ENCODE results near the gene ACOT8. TPM values are rescaled to one million over a fixed set of nuclear protein-coding genes. Genes with fewer than 3 reads are reported as not detected.

Gene ACOT8
- total and polyA plus RNA-seq, 12 donors = 33.7 to 134 (median 62.5) TPM

DNA sequence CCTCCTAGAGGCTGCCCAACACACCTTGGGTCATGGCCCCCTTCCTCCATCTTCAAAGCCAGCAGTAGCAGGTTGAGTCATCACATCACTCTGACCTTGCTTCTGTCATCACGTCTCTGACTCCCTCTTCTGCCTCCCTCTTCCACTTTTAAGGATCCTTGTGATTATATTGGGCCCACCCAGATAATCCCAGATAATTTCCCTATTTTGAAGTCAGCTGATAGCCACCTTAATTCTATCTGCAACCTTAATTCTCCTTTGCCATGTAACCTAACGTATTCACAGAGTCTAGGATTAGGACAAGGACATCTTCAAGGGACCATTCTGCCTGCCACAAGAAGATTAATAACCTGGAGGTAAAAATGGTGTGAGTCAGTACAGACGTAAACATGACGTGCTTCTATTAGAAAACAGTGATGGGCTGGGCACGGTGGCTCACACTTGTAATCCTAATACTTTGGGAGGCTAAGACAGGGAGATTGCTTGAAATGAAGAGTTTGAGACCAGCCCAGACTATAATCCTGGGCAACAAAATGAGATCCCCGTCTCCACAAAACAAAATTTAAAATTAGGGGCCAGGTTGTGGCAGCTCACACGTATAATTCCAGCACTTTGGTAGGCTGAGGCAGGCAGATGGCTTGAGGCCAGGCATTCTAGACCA is 3.5 kb upstream of the ACOT8 start:
- no peak for TF ChIP-seq POLR2A (IDR thresholded peaks at IDR 0.05)
- TF ChIP-seq, protein P1, sequence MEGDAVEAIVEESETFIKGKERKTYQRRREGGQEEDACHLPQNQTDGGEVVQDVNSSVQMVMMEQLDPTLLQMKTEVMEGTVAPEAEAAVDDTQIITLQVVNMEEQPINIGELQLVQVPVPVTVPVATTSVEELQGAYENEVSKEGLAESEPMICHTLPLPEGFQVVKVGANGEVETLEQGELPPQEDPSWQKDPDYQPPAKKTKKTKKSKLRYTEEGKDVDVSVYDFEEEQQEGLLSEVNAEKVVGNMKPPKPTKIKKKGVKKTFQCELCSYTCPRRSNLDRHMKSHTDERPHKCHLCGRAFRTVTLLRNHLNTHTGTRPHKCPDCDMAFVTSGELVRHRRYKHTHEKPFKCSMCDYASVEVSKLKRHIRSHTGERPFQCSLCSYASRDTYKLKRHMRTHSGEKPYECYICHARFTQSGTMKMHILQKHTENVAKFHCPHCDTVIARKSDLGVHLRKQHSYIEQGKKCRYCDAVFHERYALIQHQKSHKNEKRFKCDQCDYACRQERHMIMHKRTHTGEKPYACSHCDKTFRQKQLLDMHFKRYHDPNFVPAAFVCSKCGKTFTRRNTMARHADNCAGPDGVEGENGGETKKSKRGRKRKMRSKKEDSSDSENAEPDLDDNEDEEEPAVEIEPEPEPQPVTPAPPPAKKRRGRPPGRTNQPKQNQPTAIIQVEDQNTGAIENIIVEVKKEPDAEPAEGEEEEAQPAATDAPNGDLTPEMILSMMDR (IDR thresholded peaks at IDR 0.05) = no peak
- WGBS, 4 donors = 42 to 46% (median 42%) methylated on average over 7 of the region's 7 CpGs
- peak overlapping the region in 4 of 5 donors; percentile 1 to 51 (median 4) for H3K27ac ChIP-seq
- intact Hi-C loops (cut with DNase I) = no loop called here
- peaks cover 11 to 25% of the 10 kb centered on the region in 2 donors for H3K4me1 ChIP-seq (replicated peaks in 1 of 2)
- H3K4me3 ChIP-seq = no peak overlapping the region
- H3K27me3 ChIP-seq = no peaks in the 10 kb centered on the region
- no peaks in the 10 kb centered on the region for H3K36me3 ChIP-seq (replicated peaks in 1 of 2)
- peak in 2 of 7 donors; percentile 16 to 62 for DNase-seq
- no peaks in the 10 kb centered on the region for H3K9me3 ChIP-seq (replicated peaks in 1 of 3)

DNA sequence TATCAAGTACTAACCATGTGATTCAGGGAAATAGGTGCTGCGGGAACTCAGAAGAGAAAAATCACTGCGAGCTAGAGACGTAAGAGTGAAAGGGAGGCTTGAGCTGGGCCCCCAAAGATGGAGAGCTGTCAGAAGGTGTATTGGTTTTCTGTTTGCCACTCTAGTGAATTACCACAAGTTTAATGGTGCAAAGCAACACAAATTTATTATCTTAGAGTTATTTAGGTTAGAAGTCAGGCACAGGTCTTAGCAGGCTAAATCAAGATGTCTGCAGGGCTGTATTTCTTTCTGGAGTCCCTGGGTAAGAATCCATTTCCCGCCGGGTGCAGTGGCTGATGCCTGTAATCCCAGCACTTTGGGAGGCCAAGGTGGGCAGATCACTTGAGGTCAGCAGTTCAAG is 2.7 kb upstream of the ACOT8 start:
- 90 to 100% (median 92%) methylated on average over 3 to 5 of the region's 5 CpGs for WGBS, 4 donors
- no peaks in the 10 kb centered on the region for H3K27me3 ChIP-seq
- intact Hi-C loops (cut with DNase I) = no loop called here

DNA sequence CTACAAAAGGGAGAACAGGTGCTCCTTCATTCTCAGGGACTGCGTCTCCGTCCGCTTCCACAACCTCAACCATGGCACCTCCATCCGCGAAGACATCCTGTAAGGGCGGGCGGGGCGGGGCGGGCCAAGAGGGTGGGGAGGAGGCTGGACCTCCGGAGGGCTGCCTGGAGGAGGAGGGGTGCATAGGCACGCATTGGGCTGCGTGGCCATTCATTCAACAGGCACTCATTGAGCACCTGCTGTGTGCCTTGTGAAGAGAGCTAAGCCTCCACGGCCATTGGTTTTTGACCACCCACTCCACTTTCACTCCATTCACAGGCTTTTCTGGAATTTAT is 657 bp upstream of the ACOT8 start:
- Histone ChIP-seq H3K27me3 (no peaks in the 10 kb centered on the region), H3K9me3 (replicated peaks in 1 of 3) (no peaks in the 10 kb centered on the region), H3K27ac (peak overlapping the region in 4 of 5 donors; percentile 65 to 91 (median 79)), H3K36me3 (replicated peaks in 1 of 2) (peaks cover 0 to 6% of the 10 kb centered on the region in 2 donors), H3K4me3 (peak overlapping the region in 2 of 4 donors; percentile 61 to 71), H3K4me1 (replicated peaks in 1 of 2) (peaks cover 20 to 49% of the 10 kb centered on the region in 2 donors)
- intact Hi-C loops (cut with DNase I) = no loop called here
- no peak for DNase-seq
- WGBS, 4 donors = 11 to 25% (median 15%) methylated on average over 1 to 13 of the region's 13 CpGs
- TF ChIP-seq POLR2A (IDR thresholded peaks at IDR 0.05) = no peak

More for the DNA sequence above, 2.7 kb upstream of the ACOT8 start:
- no peak for DNase-seq
- TF ChIP-seq, protein P1 (IDR thresholded peaks at IDR 0.05) = no peak
- no peak for TF ChIP-seq POLR2A (IDR thresholded peaks at IDR 0.05)
- Histone ChIP-seq H3K36me3 (replicated peaks in 1 of 2) (no peaks in the 10 kb centered on the region), H3K9me3 (replicated peaks in 1 of 3) (no peaks in the 10 kb centered on the region), H3K4me3 (no peak overlapping the region), H3K4me1 (replicated peaks in 1 of 2) (peaks cover 18 to 32% of the 10 kb centered on the region in 2 donors), H3K27ac (no peak overlapping the region)

DNA sequence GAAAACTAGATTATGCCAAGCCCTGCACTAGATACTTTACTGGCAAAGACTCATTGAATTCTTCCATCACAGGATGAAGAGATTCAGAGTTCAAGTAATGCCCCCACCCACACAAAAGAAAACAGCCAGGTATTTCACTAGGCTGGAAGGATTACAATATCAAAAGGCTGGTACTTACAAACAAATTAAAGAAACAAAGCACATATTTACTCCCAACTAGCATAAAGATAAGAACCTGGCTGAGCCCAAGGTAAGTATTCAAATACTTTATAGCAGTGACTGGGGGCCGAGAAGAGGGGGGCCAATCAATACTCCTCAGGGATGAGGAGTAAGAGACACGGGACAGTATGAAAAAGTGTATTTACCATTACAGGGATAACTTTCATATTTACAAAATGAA is 3.7 kb downstream of the ACOT8 start:
- H3K27ac ChIP-seq = no peak overlapping the region
- peaks cover 33 to 64% of the 10 kb centered on the region in 2 donors for H3K4me1 ChIP-seq (replicated peaks in 1 of 2)
- no peaks in the 10 kb centered on the region for H3K9me3 ChIP-seq (replicated peaks in 1 of 3)
- peaks cover 0 to 10% of the 10 kb centered on the region in 2 donors for H3K36me3 ChIP-seq (replicated peaks in 1 of 2)
- WGBS, 4 donors = 74 to 87% (median 83%) methylated on average over 2 of the region's 2 CpGs
- TF ChIP-seq POLR2A (IDR thresholded peaks at IDR 0.05) = no peak
- TF ChIP-seq, protein P1 (IDR thresholded peaks at IDR 0.05) = no peak
- H3K27me3 ChIP-seq = no peaks in the 10 kb centered on the region
- H3K4me3 ChIP-seq = no peak overlapping the region
- intact Hi-C loops (cut with DNase I) = no loop called here
- DNase-seq = no peak

DNA sequence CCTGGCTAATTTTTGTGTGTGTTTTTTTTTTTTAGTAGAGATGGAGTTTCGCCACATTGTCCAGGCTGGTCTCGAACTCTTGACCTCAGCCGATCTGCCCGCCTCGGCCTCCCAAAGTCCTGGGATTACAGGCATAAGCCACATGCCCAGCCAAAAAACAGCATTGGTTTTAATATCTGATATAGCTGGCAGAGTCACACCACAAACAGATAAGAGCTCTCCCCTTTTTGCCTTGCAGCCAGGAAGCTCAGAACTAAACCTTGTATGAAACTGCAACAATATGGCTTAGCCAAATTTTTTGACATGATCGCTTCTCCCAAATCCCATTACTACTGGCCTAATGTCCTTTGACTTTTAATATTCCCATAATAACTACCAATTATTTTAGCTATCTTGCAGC is 4.9 kb downstream of the ACOT8 start:
- no peak for TF ChIP-seq POLR2A (IDR thresholded peaks at IDR 0.05)
- TF ChIP-seq, protein P1 (IDR thresholded peaks at IDR 0.05) = no peak
- no peaks in the 10 kb centered on the region for H3K27me3 ChIP-seq
- peaks cover 0 to 19% of the 10 kb centered on the region in 2 donors for H3K36me3 ChIP-seq (replicated peaks in 1 of 2)
- DNase-seq = no peak
- H3K4me1 ChIP-seq (replicated peaks in 1 of 2) = peaks cover 33 to 56% of the 10 kb centered on the region in 2 donors
- no peaks in the 10 kb centered on the region for H3K9me3 ChIP-seq (replicated peaks in 1 of 3)
- peak overlapping the region in 1 of 5 donors; percentile 70 for H3K27ac ChIP-seq
- WGBS, 4 donors = 90 to 95% (median 93%) methylated on average over 5 to 6 of the region's 6 CpGs
- no peak overlapping the region for H3K4me3 ChIP-seq
- intact Hi-C loops (cut with DNase I) = no loop called here
